Muscle of back (tissue), 11 donors: ENCODE measurements around the gene ADSS1. TPM values are rescaled to one million over a fixed set of nuclear protein-coding genes. Genes with fewer than 3 reads are reported as not detected.

Experiments
- DNase-seq, 3 donors: peaks; one replicate each; pipeline versions ENCODE4 v3.0.0 to v3.0.0-alpha.2; 2013
- polyA plus RNA-seq, 10 donors: library from polyadenylated mRNA; unstranded; fragments of 120-200 nt; gene quantifications; one replicate each; pipeline ENCODE4 v1.2.1, GENCODE V29; 2013; ENCODE audit not compliant: insufficient read length in 10 of 10

The ADSS1 gene
- polyA plus RNA-seq, 10 donors, result 29.1 to 87.2 (median 57.4) TPM

DNA sequence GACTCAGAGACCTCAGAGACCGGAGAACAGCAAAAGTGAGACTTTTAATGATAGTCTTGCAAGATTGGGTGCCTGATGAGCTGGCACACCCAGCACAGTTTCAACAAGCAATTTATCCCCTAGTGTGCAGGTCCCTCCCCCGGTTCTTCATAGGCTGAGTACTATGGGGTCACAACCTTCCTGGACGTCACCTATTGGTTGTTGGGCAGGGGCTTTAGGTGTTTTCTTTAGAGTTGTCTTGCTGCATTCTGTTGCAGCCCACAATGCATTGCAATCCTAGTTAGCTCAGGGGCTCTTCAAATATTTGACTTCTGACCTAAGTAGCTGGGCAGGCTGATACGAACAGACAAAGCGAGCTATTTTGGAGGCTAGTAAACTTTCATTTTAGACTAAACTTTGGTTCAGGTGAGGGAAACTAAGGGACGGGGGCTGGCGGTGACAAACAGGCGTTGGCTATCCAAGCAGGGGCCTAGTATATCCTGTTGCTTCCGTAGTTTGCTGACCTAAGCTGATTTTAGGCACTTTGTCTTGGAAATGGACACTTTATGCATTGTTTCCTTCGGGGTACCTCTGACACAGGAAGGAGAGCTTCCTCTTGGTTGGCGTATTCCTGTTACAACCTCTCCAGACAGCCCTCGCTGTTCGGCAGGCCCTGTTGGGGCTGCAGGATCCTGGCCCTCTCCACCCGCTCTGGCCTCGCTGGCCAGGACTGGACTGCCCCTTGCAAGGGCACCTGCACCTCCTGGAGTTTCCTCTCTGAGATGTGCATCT, 43.0 kb downstream of the ADSS1 start:
- no peak for DNase-seq

GRCh38 chr14:104767634-104767918, 43.5 kb downstream of the ADSS1 start:
- no peak for DNase-seq

- peak; percentile 68 to 91 (median 88) for DNase-seq
Measured at GRCh38 chr14:104768437-104769323, 44.7 kb downstream of the ADSS1 start.

GRCh38 chr14:104769324-104770071, 45.5 kb downstream of the ADSS1 start:
- no peak for DNase-seq

DNA sequence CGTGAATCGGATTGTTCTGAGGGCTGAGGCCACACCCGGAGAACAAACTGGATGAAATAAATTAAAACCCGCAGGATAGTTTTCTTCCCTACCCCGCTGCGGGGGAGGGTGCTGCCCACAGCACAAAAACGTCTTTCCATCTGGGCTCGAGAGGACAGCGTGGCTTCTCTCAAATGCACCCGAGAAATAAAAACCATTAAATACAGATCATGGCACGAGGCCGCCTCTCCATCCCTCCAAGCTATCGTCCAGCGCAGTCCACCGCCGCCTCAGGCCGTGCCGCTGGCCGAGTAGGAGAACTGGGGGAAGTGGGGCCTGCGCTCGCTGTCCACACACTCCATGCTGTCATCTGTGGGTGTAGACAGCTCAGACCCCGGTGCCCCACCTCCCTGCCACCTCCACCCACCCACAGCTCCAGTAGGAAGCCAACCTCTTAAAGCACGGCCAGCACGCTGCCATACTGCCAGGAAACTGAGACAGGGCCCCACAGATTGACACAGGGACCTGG, 46.1 kb downstream of the ADSS1 start:
- DNase-seq, result no peak

- DNase-seq, result no peak
Measured at GRCh38 chr14:104770851-104771272, 46.8 kb downstream of the ADSS1 start.

DNA sequence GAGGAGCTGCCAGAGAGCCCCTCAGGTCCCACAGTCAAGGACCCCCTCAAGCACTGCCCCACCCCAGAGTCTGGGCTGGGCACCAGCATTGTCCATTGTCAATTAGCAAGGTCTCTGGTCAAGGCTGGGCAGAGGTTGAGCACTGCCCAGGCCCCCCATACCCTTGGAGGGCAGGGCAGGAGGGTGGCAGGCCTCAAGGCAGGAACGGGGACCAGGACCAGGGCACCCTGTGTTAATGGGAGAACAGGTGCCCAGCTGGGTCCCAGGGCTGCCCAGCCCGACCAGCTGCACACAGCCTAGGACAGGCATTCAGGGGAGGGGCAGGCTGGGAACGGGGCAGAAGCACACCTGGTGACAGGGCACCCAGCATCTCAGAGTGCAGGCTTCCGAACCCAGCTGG, 47.3 kb downstream of the ADSS1 start:
- no peak for DNase-seq

DNA sequence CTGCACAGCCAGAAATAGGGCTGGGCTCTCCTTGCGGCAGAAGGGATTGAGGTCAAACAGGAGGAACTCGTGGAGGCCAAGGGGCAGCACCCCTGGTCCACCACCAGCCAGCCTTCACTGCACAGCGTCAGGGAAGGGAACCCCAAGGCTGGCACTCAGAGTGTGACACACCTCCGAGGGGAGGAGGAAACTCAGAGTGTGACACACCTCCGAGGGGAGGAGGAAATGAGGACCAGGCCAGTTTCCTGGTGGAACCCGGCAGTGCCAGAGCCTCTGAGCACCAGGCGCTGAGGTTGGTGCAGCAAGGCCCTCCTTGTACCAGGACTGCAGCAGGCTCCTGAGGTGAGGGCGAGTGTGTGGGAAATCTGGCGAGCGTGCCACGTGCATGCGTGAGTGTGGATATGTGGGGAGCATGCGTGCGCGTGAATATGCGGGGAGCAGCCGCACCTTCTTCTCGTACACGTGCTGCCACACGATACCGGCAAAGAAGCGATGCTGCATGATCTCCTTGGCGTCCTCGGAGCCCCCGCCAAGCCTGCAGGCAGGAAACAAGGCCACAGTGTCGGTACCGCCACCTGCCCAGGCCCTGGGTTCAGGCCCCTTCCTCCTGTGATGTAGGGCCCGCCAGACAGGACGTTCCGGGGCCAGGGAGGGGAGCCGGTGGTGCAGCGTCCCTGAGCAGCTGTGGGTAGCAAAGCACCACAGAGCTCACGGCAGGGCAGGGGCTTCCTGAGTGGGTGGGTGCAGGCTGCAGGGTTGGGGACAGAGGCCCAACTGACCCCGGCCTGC, 48.1 kb downstream of the ADSS1 start:
- DNase-seq, result no peak

DNA sequence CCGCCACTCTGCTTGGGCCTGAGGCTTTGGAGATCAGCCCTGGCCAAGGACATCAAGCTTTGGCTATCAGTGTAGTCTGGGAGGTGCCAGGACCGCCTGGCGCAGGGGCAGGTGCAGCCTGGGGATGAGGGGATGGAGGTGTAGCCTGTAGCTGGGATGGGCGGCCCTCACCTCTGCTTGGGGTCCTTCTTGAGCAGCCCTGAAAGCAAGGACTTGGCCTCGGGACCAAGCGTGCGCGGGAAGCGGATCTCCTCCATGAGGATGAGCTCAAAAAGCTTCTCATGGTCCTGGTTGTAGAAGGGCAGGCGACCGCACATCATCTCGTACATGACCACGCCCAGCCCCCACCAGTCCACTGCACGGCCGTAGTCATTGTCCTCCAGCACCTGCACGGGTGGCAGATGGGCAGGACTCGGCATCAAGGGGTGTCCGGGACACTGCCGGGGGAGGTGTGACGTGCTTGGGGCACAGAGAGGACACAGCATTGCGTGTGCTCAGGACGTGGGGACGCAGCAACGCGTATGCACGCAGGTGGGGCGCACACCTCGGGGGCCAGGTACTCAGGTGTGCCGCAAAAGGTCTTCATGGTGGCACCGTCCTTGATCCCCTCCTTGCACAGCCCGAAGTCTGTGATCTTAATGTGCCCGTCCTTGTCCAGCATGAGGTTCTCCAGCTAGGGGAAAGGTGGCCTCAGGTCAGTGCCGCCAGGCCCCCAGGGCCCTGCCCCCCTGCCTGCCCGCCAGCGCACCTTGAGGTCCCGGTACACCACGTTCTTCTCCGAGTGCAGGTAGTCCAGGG, 48.9 kb downstream of the ADSS1 start:
- DNase-seq, result no peak

- DNase-seq, result no peak
Measured at GRCh38 chr14:104773505-104774452, 49.8 kb downstream of the ADSS1 start.

DNA sequence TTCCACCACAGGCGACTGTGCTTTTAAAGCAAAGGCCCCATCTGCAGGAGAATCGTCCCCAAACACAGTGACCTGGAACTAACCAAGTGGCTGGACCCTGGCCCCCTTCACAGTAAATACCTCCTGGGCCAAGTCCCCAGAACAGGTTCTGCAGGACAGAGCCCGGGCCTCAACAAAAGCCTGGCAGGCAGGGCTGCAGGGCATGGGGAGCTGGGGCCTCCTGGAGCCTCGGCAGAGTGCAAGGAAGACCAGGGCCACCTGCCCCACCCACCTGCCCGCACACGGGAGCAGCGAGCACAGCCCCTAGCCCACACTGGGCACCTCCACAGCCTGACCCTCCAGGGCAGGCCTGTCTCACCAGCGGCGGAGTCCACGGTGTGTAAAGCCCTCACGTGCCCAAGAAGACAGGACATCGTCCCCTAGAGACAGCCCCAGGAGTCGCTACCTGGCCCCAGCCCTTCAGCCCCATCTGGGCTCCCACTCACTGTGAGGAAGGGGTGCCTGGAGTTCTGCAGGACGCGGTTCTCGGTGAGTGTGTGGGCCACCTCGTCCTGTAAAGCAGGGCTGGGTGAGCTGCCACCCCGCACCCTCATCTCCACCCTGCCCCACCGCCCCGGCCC, 50.5 kb downstream of the ADSS1 start:
- no peak for DNase-seq

DNA sequence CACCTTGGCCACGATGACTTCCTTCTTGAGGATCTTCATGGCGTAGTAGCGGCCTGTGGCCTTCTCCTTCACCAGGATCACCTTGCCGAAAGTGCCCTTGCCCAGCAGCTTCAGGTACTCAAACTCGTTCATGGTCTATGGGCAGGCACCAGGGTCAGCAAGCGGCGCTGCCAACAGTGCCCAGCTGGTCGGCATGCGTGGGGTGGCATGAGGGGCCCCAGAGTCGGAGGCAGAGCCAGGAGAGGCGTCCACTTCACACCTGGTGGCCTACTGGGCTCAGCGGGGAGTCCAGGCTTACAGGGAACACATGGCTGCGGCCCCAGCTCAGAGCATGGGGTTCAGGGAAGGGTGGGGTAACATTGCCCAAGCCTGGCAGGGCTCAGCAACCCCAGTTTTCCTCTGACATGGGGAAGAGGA, 51.1 kb downstream of the ADSS1 start:
- DNase-seq, result no peak

DNA sequence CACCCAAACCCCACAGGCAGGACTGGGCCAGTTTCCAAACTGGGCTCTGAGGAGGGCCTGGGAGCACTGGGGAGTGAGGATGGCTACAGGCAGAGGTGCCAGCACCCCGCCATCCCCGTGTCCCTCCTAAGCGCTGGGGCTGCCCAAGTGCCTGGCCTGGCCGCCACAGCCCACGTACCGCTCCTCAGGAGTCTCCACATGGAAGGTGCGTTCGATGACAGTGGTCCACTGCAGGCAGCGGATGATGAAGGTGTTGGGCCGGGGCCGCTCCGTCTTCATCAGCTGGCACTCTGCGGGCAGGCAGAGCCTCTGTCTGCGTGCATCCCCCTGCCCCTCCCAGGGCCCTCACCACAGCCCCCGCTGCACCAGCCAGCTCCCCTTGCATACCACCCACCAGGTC, 52.5 kb downstream of the ADSS1 start:
- DNase-seq, result no peak

DNA sequence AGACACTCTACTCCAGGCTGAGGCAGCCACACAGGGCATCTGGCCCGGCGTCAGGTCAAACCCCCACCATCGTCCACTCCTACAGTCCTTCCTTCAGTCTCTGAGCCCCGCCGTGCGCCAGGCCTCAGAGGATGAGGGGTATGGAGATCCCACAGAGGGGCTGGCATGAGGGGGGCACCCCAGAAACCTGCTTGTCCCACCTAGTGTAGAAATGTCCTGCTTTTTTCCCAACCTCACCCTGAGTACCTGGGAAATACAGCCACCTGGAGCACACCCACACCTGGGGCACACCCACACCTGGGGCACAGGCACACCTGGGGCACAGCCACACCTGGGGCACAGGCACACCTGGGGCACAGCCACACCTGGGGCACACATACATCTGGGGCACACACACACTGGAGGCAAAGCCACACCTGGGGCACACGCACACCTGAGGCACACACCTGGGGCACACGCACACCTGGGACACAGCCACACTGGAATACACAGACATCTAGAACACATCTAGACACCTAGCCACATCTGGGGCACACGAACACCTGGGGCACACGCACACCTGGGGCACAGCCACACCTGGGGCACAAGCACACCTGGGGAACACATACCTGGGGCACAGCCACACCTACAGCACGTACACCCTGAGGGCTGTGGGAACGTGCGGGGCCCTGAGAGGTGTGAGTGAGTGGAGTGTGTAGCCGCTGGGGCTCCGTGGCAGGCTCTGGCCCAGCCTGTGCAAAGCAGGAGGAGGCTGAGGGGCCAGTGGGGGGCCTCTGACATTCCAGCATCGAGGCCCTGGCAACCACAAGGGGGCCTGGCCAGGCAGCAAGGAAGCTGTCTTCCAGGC, 53.2 kb downstream of the ADSS1 start:
- no peak for DNase-seq

DNA sequence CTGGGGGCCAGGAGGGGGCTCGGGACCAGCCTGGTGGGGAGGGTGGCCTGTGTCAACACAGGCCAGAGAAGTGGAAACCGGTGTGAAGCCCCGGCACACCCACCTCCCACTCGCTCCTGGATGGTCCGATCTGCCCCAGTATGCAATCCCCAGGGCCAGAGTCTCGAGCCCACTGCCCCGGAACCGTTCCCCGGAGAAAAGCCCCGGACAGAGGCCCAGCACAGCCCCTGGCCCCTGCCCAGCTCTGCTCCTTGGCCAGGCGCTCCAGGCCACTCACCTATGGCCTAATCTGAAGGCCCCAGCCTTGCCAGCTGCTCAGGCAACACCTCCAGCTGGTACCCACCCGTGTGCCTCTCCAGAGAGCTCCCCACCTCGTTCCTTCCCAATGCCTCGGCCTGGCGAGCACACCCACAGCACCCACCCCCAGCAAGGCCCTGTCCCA, 53.8 kb downstream of the ADSS1 start:
- DNase-seq, result no peak

DNA sequence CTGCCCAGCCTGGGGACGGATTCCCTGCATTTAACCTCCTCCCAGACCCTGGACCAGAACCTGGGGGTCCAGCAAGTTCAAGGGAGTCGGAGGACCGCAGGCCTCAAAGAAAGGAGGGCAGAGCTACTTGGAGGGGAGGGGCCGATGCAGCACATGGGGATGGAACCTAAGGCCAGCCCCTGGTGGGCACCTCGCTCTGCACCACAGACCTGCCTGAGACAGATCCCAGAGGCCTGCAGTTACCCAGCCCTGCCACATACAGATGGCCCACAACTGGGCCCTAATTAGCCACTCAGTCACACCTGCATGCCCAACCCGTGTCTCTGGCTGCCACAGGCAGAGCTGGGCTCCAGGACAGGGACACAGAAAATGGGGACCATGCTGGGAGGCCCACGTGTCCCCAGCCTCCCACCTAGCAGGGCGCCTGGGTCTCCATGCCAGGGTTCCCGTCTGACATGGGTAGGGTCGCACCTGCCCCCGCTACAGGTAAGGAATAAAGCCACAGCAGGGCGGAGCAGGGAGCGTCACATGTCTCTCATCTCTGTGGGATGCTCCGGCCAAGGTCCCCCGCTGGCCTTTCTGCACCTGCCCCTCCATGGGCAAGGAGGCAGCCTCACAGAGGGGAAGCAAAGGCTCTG, 54.8 kb downstream of the ADSS1 start:
- DNase-seq, result no peak

GRCh38 chr14:104779776-104780512, 55.9 kb downstream of the ADSS1 start:
- no peak for DNase-seq
